GM21528 (cell line): Measurements from ENCODE around the gene CTAGE9.
"Not testable (repeated sequence)": the region's sequence is repeated elsewhere in the genome, so short reads cannot be mapped to it uniquely, and the experiment has no call there.

Source experiments
- ATAC-seq: cut with Tn5 transposase; IDR thresholded peaks from one replicate; pipeline ENCODE4 v1.9.1; 2021; ENCODE audit warnings: mild to moderate bottlenecking, moderate library complexity; ENCODE audit not compliant: unreplicated experiment, low FRiP score

The CTAGE9 gene

DNA sequence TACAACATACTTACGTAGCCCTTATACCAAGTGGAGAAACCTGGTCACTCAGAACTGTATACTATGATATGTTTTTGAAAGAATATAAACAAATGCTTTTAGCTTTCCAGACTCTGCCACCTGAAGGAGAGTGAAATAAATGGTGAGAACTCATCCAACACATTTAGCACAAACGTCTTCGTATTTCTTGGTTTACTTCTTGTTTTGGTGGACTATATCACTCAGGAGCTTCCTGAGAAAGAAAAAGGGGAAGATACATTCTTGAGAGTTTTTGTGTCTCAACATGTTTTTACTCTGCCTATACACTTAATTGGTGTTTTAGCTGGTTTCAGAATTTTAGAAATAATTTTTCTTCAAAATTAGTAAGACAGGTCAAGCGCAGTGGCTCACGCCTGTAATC lies 19.4 kb upstream of the CTAGE9 start:
- ATAC-seq = no peak

- no peak for ATAC-seq
Measured at GRCh38 chr6:131729550-131729949, 18.7 kb upstream of the CTAGE9 start.

DNA sequence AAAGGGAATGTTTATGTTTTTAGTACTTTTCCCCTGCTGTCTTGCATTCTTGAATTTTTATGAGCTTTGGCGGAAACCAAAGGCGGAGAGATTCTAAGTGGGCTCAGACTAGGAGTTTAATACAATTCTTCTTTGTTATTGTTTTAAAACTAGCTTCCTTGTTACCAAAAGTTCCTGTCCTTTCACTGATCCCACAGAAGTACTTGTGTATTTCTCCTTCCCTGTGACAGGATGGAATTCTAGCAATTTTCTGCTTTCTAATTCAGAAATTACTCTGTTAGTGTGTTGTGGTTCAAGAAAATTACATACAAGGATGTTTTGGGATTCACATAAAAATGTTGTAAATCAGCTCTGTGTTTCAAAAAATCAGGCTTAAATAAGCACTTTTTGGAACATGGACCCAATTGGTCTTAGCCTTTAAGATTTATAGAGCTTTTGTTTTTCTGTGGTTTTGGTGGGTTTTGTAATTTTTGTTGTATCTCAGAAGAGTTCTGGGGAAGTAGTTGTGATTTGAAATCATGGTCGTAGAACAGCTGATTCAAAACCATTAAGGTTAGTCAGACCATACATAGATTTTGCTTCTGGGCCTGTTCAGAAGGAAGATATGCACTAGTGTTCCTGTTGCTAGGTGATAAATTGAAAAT lies 17.6 kb upstream of the CTAGE9 start:
- no peak for ATAC-seq

DNA sequence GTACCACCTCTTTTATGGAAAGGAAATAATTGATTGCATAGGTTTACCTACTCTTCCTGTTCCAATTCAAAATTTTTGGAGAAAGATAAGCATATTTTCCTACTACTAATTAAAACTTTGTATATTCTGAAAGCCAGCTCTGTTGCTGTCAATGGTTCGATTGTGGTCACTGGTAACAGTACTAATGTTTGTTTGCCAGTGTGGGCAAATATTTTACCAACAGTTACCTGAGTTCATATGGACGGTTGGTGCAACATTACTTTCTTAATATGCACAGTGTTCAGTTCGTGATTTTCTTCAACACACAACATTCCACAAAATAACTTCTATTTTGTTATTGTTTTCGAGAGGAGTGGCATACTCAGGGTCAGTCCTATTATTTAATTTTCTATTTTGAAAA lies 17.1 kb upstream of the CTAGE9 start:
- no peak for ATAC-seq

GRCh38 chr6:131727467-131727866 lies 16.6 kb upstream of the CTAGE9 start:
- ATAC-seq = no peak

DNA sequence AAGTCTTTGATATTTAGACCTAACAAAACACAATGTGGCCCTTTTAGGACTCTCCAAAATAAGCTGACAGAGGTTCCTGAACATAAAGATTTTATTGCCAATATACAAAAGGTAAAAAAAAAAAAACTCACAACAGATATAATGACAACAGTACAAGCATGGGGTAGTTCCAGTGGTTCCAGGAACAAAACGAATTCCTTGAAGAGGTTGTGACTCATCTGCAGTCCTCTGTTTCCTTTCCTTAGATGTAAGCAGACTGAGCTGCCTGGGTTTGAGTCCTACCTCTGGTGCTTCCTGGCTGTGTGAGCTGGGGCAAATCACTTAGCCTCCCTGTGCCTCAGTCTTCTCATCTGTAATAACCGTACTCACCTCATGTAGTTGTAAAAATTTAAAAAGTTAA lies 13.3 kb upstream of the CTAGE9 start:
- ATAC-seq = no peak

DNA sequence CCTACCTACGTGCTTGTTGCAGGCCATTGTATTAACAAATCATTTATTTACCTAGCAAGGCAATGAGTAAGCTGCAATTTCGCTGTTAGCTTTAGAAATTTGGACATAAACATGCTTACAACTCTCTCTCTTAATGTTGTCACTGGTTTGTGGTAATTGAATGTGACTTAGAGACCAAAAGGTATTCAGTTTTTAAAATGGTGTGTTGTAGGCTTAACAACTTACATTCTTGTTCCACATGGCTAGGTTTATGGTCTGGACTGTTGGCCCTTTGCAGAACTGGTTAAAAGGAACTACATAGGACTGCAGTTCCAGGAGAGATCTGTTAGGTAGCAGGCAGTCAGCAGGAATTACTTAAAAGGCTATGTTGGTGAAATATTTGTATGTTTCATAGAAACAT lies 10.3 kb upstream of the CTAGE9 start:
- no peak for ATAC-seq

DNA sequence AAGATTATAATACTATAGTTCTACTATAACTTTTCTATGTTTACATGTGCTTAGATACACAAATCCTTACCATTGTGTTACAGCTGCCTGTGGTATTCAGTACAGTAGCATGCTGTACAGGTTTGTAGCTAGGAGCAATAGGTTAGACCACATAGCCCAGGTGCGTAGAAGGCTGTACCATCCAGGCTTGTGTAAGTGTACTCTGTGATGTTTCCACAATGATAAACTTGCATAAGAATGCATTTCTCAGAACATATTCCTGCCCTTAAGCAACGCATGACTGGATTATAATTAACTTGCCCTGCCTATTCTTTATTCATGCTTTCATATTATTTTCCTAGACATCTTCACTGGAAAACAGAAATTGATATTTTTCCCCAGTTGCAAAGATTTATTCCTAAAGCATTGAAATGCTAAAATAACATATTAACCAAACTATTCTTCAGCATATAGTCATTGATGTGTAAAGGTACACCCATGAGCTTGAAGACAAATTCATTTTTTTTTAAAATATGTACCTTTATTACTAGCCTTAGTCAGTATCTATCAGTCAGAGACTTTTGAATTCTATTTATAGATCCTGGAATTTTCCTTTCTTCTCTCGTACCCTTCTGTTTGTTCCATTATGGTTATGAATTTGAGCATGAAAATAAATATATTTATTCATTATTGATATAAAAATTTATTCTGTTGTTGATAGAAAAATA lies 7.2 kb upstream of the CTAGE9 start:
- ATAC-seq = no peak

DNA sequence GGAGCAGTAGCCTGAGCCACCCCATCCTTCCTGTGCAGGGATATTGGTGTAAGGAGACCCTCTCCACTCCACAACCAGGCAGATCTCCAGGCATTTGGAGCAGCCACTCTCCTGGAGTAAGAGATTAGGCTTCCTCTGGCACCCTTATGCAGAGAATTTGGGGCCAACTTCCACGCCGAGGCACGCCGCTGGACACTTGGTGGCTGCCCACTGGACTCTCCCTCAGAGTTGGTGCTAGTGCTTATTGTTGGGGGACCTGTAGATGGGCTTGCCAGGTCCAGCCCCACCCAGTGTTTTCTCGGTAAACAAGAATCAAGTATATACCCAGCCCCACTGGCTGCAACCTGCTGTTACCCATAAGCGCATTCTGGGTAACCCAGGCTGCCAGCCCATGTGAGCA lies 4.8 kb upstream of the CTAGE9 start:
- peak; percentile 61 for ATAC-seq

GRCh38 chr6:131703905-131704304 lies 6.9 kb downstream of the CTAGE9 start:
- ATAC-seq = not testable (repeated sequence)

DNA sequence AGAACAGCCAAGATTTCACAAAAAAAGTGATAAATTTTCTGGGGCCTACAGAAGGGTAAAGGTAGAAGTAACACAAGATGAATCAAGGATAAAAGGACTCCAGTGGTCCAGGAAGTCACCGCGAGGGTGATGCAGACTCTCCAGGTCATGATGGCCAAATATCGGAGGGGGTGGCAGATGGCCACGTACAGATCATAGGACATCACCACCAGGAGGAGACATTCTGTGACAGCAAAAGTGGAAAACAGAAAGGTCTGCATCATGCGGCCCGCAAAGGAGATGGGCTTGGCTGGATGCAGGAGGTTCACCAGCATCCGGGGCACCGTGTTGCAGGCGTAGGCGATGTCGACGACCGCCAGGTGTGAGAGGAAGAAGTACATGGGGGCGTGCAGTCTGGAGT lies 10.0 kb downstream of the CTAGE9 start:
- not testable (repeated sequence) for ATAC-seq

DNA sequence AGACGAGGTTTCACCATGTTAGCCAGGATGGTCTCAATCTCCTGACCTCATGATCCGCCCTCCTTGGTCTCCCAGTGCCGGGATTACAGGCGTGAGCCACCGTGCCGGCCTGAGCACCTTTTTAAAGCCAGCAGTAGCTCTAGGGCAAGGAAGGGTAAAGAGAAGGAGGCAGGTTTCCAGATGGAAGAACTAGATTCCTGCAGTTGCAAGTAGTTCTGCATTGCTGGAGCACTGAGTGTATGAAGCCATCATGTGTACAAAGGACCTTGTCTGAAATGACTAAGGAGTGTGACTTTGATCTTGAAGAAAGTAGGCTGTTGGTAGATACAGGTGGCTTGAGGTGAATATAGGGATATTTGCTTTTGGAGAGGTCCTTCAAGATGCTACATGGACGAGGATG lies 13.9 kb downstream of the CTAGE9 start:
- ATAC-seq = no peak

DNA sequence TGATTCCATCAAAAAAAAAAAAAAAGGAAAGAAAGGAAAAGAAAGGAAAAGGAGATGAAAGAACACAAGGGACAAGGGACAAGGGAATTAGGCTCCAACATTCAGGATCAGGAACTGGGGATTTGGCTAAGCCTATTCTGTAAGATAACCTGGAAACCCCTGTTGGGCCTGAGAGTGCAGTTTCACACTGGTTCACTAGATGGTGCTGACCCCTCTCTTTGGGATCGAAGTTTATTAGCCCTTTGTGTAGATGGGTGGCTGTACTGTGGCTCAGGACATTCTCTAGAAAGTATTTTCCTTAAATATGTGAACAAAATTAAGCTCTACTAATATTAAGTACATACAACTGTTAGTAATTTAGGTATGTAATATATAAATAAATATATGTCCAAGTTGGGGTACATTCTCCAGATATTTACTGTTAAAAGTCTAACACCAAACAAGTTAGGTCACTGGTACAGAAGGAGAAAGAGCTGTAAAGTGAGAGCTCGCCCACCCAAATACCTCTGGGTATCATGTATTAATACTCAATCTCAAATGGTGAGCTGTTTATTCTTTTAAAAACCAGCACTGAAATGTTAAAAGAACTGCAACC lies 15.9 kb downstream of the CTAGE9 start:
- peak; percentile 88 for ATAC-seq

DNA sequence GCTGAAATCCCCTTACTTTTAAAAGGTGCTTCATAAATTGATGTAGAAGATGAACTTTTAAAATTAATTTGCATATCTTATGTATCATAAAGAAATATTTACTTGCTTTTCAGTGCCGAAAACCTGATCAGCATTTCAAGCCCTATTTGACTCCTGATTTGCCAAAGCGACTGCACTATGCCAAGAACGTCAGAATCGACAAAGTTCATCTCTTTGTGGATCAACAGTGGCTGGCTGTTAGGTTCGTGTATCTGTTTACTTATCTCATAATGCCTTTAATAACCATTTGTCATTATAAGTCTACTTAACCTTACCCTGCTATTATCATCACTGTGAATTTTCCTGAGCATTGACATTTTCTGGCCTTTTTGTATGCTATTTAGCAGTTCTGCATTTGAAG lies 17.4 kb downstream of the CTAGE9 start:
- no peak for ATAC-seq

DNA sequence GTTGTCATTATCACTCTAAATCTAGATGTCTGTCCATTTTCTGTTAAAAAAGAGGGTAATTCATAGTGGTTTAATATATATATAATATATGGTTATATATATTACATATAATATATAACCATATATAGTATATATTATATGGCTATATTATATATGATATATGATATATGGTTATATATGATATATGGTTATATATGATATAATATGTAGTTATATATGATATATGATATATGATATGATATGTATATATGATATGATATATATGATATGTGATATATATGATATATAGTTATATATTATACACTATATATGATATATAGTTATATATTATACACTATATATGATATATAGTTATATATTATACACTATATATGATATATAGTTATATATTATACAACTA lies 18.2 kb downstream of the CTAGE9 start:
- no peak for ATAC-seq

- no peak for ATAC-seq
Measured at GRCh38 chr6:131692031-131692430, 18.8 kb downstream of the CTAGE9 start.

GRCh38 chr6:131688286-131688685 lies 22.5 kb downstream of the CTAGE9 start:
- peak; percentile 68 for ATAC-seq

DNA sequence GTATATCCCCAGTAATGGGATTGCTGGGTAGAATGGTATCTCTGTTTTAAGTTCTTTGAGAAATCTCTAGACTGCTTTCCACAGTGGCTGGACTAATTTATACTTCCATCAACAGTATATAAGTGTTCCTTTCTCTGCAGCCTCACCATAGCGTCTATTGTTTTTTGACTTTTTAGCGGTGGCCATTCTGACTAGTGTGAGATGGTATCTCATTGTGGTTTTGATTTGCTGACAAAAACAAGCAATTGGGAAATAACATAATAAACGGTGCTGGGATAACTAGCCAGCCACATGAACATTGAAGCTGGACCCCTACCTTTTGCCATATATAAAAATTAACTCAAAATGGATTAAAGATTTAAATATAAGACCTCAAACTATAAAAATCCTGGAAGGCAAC lies 23.8 kb downstream of the CTAGE9 start:
- ATAC-seq = no peak

GRCh38 chr6:131685266-131685780 lies 25.5 kb downstream of the CTAGE9 start:
- ATAC-seq = peak; percentile 60

- ATAC-seq = peak; percentile 81
Measured at GRCh38 chr6:131683479-131683878, 27.3 kb downstream of the CTAGE9 start.

DNA sequence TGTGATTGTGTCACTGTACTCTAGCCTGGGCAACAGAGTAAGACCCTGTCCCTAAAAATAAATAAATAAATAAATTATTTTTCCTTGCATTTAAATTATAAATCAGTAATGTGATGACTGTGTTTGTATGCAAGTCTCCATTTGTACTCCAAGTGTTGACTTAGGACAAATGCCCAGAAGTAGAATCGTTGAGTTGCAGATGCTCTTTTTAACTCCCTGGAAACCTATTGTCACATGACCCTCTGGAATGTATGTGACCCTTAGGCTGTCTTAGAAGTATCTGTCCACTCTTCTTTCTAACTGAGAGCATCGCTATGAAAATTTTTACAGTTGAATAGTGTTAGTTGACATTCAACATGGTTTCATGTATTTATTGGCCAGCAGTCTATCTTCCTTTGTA lies 28.4 kb downstream of the CTAGE9 start:
- ATAC-seq = no peak

DNA sequence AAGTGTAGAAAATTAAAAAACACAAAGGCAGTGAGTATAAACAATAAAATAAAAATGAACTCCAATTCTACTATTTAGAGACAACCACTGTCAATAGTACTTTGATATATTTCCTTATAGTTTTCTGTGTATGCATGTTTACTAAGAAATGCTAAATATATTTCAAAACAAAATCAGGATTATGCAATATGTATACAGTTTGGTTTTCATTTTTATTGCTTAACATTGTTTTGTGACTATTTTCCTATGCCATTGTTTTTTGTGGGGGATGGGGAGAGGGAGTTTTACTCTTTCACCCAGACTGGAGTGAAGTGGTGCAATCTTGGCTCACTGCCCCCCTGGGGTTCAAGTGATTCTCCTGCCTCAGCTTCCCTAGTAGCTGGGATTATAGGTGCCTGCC lies 29.2 kb downstream of the CTAGE9 start:
- no peak for ATAC-seq
